ENCODE measurements around the gene TPM2. TPM values are rescaled to one million over a fixed set of nuclear protein-coding genes. Genes with fewer than 3 reads are reported as not detected.

Gene TPM2
- total RNA-seq, 4 donors from 2014 or later = 493 to 2,531 (median 633) TPM

DNA sequence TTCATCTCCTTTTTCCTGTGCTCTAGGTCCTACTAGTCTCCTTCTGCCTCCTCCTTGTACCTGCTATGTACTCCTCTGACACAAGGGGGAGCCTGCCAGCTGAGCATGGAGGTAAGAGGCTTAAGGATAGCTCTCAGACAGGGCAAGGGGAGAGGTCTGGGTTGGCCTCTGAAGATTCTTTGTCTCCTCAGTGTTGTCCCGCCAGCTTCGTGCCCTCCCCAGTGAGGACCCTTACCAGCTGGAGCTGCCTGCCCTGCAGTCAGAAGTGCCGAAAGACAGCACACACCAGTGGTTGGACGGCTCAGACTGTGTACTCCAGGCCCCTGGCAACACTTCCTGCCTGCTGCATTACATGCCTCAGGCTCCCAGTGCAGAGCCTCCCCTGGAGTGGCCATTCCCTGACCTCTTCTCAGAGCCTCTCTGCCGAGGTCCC, 46.5 kb upstream of the TPM2 start:
- H3K9me3 ChIP-seq = no peaks in the 10 kb centered on the region
- peak overlapping the region in 3 of 4 donors; percentile 7 to 58 (median 41) for H3K27ac ChIP-seq
- peaks cover 0 to 62% (median 28%) of the 10 kb centered on the region in 4 donors for H3K36me3 ChIP-seq
- in situ Hi-C loops (cut with MboI; ENCODE audit: low pct_ligation_motif_present in 1 of 4, low pct_unique_long_range_greater_than_20kb in 1 of 4, low sequenced_read_pairs in 3 of 4) (loop anchor here in 1 of 4 donors (10.0 kb wide), 1 partner anchor 79 kb away; the partner anchor contains the start of genes HINT2 and SPAG8), intact Hi-C loops (cut with DNase I; ENCODE audit: low total_unique reads) (no loop called here)
- 36% methylated on average over 5 of the region's 5 CpGs; no CpG with 5 or more reads in 1 of the 2 donors for WGBS, 2 donors (ENCODE audit: low coverage in 1 of 2)
- TF ChIP-seq, protein P1, sequence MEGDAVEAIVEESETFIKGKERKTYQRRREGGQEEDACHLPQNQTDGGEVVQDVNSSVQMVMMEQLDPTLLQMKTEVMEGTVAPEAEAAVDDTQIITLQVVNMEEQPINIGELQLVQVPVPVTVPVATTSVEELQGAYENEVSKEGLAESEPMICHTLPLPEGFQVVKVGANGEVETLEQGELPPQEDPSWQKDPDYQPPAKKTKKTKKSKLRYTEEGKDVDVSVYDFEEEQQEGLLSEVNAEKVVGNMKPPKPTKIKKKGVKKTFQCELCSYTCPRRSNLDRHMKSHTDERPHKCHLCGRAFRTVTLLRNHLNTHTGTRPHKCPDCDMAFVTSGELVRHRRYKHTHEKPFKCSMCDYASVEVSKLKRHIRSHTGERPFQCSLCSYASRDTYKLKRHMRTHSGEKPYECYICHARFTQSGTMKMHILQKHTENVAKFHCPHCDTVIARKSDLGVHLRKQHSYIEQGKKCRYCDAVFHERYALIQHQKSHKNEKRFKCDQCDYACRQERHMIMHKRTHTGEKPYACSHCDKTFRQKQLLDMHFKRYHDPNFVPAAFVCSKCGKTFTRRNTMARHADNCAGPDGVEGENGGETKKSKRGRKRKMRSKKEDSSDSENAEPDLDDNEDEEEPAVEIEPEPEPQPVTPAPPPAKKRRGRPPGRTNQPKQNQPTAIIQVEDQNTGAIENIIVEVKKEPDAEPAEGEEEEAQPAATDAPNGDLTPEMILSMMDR (IDR thresholded peaks at IDR 0.05) = peak; percentile 70 to 82 (median 75)
- TF ChIP-seq POLR2AphosphoS5 (IDR thresholded peaks at IDR 0.05) (peak in 2 of 3 donors; percentile 24 to 35), POLR2A (IDR thresholded peaks at IDR 0.05) (no peak)
- peak; percentile 76 for DNase-seq
- H3K27me3 ChIP-seq = no peaks in the 10 kb centered on the region
- H3K4me1 ChIP-seq = peaks cover 11 to 30% (median 18%) of the 10 kb centered on the region in 4 donors
- H3K4me3 ChIP-seq = no peak overlapping the region

GRCh38 chr9:35734096-35734495, 44.4 kb upstream of the TPM2 start:
- Histone ChIP-seq H3K27ac (peak overlapping the region; percentile 94 to 98 (median 97)), H3K4me3 (no peak overlapping the region), H3K9me3 (no peaks in the 10 kb centered on the region), H3K27me3 (no peaks in the 10 kb centered on the region), H3K4me1 (peaks cover 23 to 51% (median 38%) of the 10 kb centered on the region in 4 donors), H3K36me3 (peaks cover 0 to 43% (median 21%) of the 10 kb centered on the region in 4 donors)
- in situ Hi-C loops (cut with MboI; ENCODE audit: low pct_ligation_motif_present in 1 of 4, low pct_unique_long_range_greater_than_20kb in 1 of 4, low sequenced_read_pairs in 3 of 4) = loop anchor here in 1 of 4 donors (10.0 kb wide), 1 partner anchor 81 kb away; the partner anchor contains the start of genes HINT2 and SPAG8
- 87 to 88% methylated on average over 3 of the region's 3 CpGs for WGBS, 2 donors (ENCODE audit: low coverage in 1 of 2)
- no peak for DNase-seq
- intact Hi-C loops (cut with DNase I; ENCODE audit: low total_unique reads) = no loop called here
- TF ChIP-seq, protein P1 (IDR thresholded peaks at IDR 0.05) = no peak
- TF ChIP-seq POLR2A (IDR thresholded peaks at IDR 0.05) = no peak
- no peak for TF ChIP-seq POLR2AphosphoS5 (IDR thresholded peaks at IDR 0.05)
- no peak for TF ChIP-seq EP300 (IDR thresholded peaks at IDR 0.05; ENCODE audit: low read depth)

GRCh38 chr9:35732800-35733541, 43.2 kb upstream of the TPM2 start:
- peaks cover 0 to 31% (median 15%) of the 10 kb centered on the region in 4 donors for H3K36me3 ChIP-seq
- H3K27me3 ChIP-seq = no peaks in the 10 kb centered on the region
- H3K9me3 ChIP-seq = no peaks in the 10 kb centered on the region
- in situ Hi-C loops (cut with MboI; ENCODE audit: low pct_ligation_motif_present in 1 of 4, low pct_unique_long_range_greater_than_20kb in 1 of 4, low sequenced_read_pairs in 3 of 4) (loop anchor here in 1 of 4 donors (10.0 kb wide), 1 partner anchor 82 kb away; the partner anchor contains the start of genes HINT2 and SPAG8), intact Hi-C loops (cut with DNase I; ENCODE audit: low total_unique reads) (no loop called here)
- WGBS, 2 donors (ENCODE audit: low coverage in 1 of 2) = 1% methylated on average over 12 of the region's 14 CpGs; no CpG with 5 or more reads in 1 of the 2 donors
- H3K4me1 ChIP-seq = peaks cover 32 to 60% (median 49%) of the 10 kb centered on the region in 4 donors
- peak; percentile 47 for DNase-seq
- peak overlapping the region; percentile 94 to 98 (median 97) for H3K27ac ChIP-seq
- TF ChIP-seq POLR2AphosphoS5 (IDR thresholded peaks at IDR 0.05) = peak in 2 of 3 donors; percentile 6 to 18
- no peak for TF ChIP-seq EP300 (IDR thresholded peaks at IDR 0.05; ENCODE audit: low read depth)
- peak overlapping the region; percentile 63 to 87 (median 78) for H3K4me3 ChIP-seq

DNA sequence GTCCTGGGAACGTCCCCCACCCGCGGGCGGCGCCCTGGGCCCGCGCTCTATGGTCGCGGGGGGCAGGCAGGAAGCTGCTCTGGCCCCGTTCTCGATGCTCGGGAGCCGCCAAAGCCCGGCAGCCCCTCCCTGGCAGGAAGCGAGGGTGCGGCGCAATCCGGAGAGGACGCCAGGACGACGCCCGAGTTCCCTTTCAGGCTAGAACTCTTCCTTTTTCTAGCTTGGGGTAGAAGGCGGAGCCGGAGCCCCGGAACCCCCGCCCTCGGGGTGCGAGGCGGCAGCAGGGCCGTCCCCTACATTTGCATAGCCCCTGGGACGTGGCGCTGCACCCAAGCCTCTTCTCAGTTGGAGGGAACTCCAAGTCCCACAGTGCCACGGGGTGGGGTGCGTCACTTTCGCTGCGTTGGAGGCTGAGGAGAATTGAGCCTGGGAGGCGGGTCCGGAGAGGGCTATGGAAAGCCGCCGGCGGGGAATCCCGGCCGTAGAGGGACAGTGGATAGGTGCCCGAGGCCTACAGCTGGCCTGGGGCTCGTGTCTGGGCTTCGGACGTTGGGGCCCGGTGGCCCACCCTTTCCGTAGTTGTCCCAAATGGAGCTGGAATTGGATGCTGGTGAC, 42.6 kb upstream of the TPM2 start, which contains the start of the genes CREB3 and TLN1:
Gene CREB3 (plus strand): TSS at position 482 of the 615 bp plus-strand sequence. CDS start 107 bp downstream, at position 589.
Gene TLN1 (minus strand): TSS at position 11 of the 615 bp plus-strand sequence. CDS start 6,501 bp downstream, outside the sequence.
- Histone ChIP-seq H3K27ac (peak within 1 kb of the TSS; percentile 94 to 98 (median 97)), H3K4me1 (peaks cover 36 to 67% (median 56%) of the 10 kb centered on the region in 4 donors), H3K9me3 (no peaks in the 10 kb centered on the region), H3K4me3 (peak within 1 kb of the TSS; percentile 67 to 87 (median 78)), H3K27me3 (no peaks in the 10 kb centered on the region), H3K36me3 (peaks cover 0 to 25% (median 12%) of the 10 kb centered on the region in 4 donors)
- WGBS, 2 donors (ENCODE audit: low coverage in 1 of 2) = 1% methylated on average over 48 of the region's 49 CpGs; no CpG with 5 or more reads in 1 of the 2 donors
- DNase-seq = peak; percentile 99
- in situ Hi-C loops (cut with MboI; ENCODE audit: low pct_ligation_motif_present in 1 of 4, low pct_unique_long_range_greater_than_20kb in 1 of 4, low sequenced_read_pairs in 3 of 4) (loop anchor here in 1 of 4 donors (10.0 kb wide), 1 partner anchor 83 kb away; the partner anchor contains the start of genes HINT2 and SPAG8), intact Hi-C loops (cut with DNase I; ENCODE audit: low total_unique reads) (no loop called here)
- TF ChIP-seq POLR2AphosphoS5 (IDR thresholded peaks at IDR 0.05) = peak; percentile 55 to 91 (median 91)
- TF ChIP-seq, protein P1 (IDR thresholded peaks at IDR 0.05) = no peak
- TF ChIP-seq EP300 (IDR thresholded peaks at IDR 0.05; ENCODE audit: low read depth) = no peak
- peak; percentile 81 for TF ChIP-seq POLR2A (IDR thresholded peaks at IDR 0.05)
